SK-N-MC (cell line): Measurements from ENCODE around the gene RGS17.

Experiments used
- EZH2 ChIP-seq: fragments of 200-600 bp; sonication (generic); IDR thresholded peaks from one replicate; pipeline ENCODE4 v1.6.1; 2017; ENCODE audit warnings: antibody characterized with exemption
- FOXP2 ChIP-seq: optimal IDR thresholded peaks from 2 replicates; pipeline ENCODE3; 2011; ENCODE audit warnings: mild to moderate bottlenecking, moderate library complexity; ENCODE audit not compliant: insufficient read depth; ENCODE audit errors: extremely low read length, control extremely low read depth
- POLR2AphosphoS5 ChIP-seq: IDR thresholded peaks from 2 replicates; pipeline ENCODE4 v1.6.1; 2012; ENCODE audit warnings: mild to moderate bottlenecking, low read depth, low read length, borderline replicate concordance

DNA sequence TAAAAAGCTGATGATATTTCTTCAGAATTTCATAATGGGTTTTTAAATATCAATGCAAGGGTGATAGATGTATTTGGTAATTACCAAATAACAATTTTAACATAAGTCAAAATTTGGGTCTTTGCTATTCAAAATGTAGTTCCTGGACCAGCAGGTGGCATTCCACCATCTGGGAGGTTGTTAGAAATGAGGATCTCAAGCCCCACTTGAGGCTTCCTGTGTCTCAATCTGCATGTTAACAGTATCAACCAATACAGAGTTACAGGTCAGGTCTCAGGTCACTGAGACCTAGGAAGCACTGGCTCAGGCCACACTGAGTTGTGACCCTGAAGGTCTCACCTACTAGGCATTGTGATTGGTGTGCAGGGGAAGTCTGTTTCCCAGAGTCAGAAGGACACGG, 71.3 kb downstream of the RGS17 start:
- TF ChIP-seq EZH2 (no peak), POLR2AphosphoS5 (no peak), FOXP2 (no peak)
